Midbrain (tissue), 1 donor: ENCODE measurements around the gene CYP3A5.

Experiments used
- DNase-seq: peaks from one replicate; lab custom pipeline; 2025; lab: John Stamatoyannopoulos, UW

The CYP3A5 gene

GRCh38 chr7:99615989-99616358, 63.8 kb downstream of the CYP3A5 start:
- no peak for DNase-seq

- no peak for DNase-seq
Observed at GRCh38 chr7:99614495-99614894, 65.3 kb downstream of the CYP3A5 start.

DNA sequence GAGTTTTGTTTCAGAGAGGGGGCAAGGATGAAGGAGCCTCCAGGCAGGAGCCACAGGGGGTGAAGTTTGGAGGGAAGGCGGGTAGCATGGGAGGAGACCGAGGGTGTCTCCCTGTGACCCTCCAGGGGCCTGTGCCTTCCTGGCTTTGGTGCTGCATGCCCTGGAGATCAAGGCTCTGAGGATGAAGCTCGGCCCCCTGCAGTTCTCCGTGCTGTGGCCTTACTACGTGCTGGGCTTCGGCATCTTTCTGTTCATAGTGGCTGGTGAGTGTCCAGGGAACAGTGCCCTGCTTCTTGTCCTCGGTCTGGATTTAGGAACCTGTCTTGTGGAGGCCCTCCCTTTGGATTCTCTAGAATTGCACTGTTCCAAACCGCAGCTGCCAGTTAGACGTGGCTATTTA, 72.2 kb downstream of the CYP3A5 start:
- DNase-seq, result no peak

GRCh38 chr7:99606531-99606930, 73.3 kb downstream of the CYP3A5 start:
- DNase-seq, result no peak

- no peak for DNase-seq
Observed at GRCh38 chr7:99605527-99605926, 74.3 kb downstream of the CYP3A5 start.

- DNase-seq, result no peak
Observed at GRCh38 chr7:99601656-99602310, 78.0 kb downstream of the CYP3A5 start.

- DNase-seq, result no peak
Observed at GRCh38 chr7:99599836-99600235, 80.0 kb downstream of the CYP3A5 start.
